ENCODE measurements around the gene DNAJA3.
A peak's percentile ranks its signal among the peaks of the same experiment; 100 is the strongest.

DNAJA3 gene

GRCh38 chr16:4412854-4413253, 12.8 kb upstream of the DNAJA3 start:
- H3K9me3 ChIP-seq (ENCODE audit: insufficient read depth, low read length), result no peaks in the 10 kb centered on the region
- TF ChIP-seq, protein P1, sequence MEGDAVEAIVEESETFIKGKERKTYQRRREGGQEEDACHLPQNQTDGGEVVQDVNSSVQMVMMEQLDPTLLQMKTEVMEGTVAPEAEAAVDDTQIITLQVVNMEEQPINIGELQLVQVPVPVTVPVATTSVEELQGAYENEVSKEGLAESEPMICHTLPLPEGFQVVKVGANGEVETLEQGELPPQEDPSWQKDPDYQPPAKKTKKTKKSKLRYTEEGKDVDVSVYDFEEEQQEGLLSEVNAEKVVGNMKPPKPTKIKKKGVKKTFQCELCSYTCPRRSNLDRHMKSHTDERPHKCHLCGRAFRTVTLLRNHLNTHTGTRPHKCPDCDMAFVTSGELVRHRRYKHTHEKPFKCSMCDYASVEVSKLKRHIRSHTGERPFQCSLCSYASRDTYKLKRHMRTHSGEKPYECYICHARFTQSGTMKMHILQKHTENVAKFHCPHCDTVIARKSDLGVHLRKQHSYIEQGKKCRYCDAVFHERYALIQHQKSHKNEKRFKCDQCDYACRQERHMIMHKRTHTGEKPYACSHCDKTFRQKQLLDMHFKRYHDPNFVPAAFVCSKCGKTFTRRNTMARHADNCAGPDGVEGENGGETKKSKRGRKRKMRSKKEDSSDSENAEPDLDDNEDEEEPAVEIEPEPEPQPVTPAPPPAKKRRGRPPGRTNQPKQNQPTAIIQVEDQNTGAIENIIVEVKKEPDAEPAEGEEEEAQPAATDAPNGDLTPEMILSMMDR (IDR thresholded peaks at IDR 0.05; ENCODE audit: insufficient read depth, low read length, poor library complexity, severe bottlenecking), result no peak
- no peak for TF ChIP-seq EZH2phosphoT487 (conservative IDR thresholded peaks at IDR 0.05; ENCODE audit: low read length)
- no peak overlapping the region for H3K27ac ChIP-seq (ENCODE audit: low read depth, low read length)
- H3K27me3 ChIP-seq (ENCODE audit: low read length), result no peaks in the 10 kb centered on the region
- no peak overlapping the region for H3K4me3 ChIP-seq (ENCODE audit: insufficient read depth, low read length, poor library complexity, severe bottlenecking)
- H3K9me2 ChIP-seq (replicated peaks; ENCODE audit: insufficient read depth, low read length), result no peaks in the 10 kb centered on the region
- H4K20me1 ChIP-seq (ENCODE audit: low read depth, low read length), result peaks cover 5% of the 10 kb centered on the region; the same call in 1 of the 2 replicates
- H3K4me2 ChIP-seq (ENCODE audit: low read depth, low read length, poor library complexity, severe bottlenecking), result no peak overlapping the region
- no peak overlapping the region for H3K9ac ChIP-seq (ENCODE audit: low read length)
- no peak overlapping the region for H2AFZ ChIP-seq (ENCODE audit: low read depth, low read length, severe bottlenecking)
- H3K36me3 ChIP-seq (ENCODE audit: low read length), result no peaks in the 10 kb centered on the region
- H3K79me2 ChIP-seq (ENCODE audit: insufficient read depth, low read length), result peaks cover 34% of the 10 kb centered on the region
- H3F3A ChIP-seq (ENCODE audit: insufficient read depth), result peaks cover 13% of the 10 kb centered on the region; the same call in 1 of the 2 replicates

GRCh38 chr16:4414187-4414917, 11.3 kb upstream of the DNAJA3 start:
- H3K9ac ChIP-seq (ENCODE audit: low read length), result peak overlapping the region; percentile 82

GRCh38 chr16:4415538-4416199, 10.0 kb upstream of the DNAJA3 start:
- H3K36me3 ChIP-seq (ENCODE audit: low read length), result no peaks in the 10 kb centered on the region
- H3K79me2 ChIP-seq (ENCODE audit: insufficient read depth, low read length), result peaks cover 34% of the 10 kb centered on the region
- peaks cover 5% of the 10 kb centered on the region; the same call in 1 of the 2 replicates for H4K20me1 ChIP-seq (ENCODE audit: low read depth, low read length)
- peak overlapping the region; percentile 49 for H2AFZ ChIP-seq (ENCODE audit: low read depth, low read length, severe bottlenecking)
- H3K4me2 ChIP-seq (ENCODE audit: low read depth, low read length, poor library complexity, severe bottlenecking), result peak overlapping the region; percentile 70
- H3K9me3 ChIP-seq (ENCODE audit: insufficient read depth, low read length), result no peaks in the 10 kb centered on the region
- peak overlapping the region; percentile 82 for H3K9ac ChIP-seq (ENCODE audit: low read length)
- H3K27ac ChIP-seq (ENCODE audit: low read depth, low read length), result peak overlapping the region; percentile 68
- H3K27me3 ChIP-seq (ENCODE audit: low read length), result no peaks in the 10 kb centered on the region
- no peaks in the 10 kb centered on the region for H3K9me2 ChIP-seq (replicated peaks; ENCODE audit: insufficient read depth, low read length)
- H3K4me3 ChIP-seq (ENCODE audit: insufficient read depth, low read length, poor library complexity, severe bottlenecking), result peak overlapping the region; percentile 70
- no peak for TF ChIP-seq EZH2phosphoT487 (conservative IDR thresholded peaks at IDR 0.05; ENCODE audit: low read length)
- TF ChIP-seq, protein P1 (IDR thresholded peaks at IDR 0.05; ENCODE audit: insufficient read depth, low read length, poor library complexity, severe bottlenecking), result no peak
- peaks cover 16% of the 10 kb centered on the region; the same call in 1 of the 2 replicates for H3F3A ChIP-seq (ENCODE audit: insufficient read depth)

More at GRCh38 chr16:4414187-4414917, 11.3 kb upstream of the DNAJA3 start:
- peak overlapping the region; percentile 70 for H3K4me3 ChIP-seq (ENCODE audit: insufficient read depth, low read length, poor library complexity, severe bottlenecking)
- peaks cover 34% of the 10 kb centered on the region for H3K79me2 ChIP-seq (ENCODE audit: insufficient read depth, low read length)
- H3K9me3 ChIP-seq (ENCODE audit: insufficient read depth, low read length), result no peaks in the 10 kb centered on the region
- peak overlapping the region; percentile 70 for H3K4me2 ChIP-seq (ENCODE audit: low read depth, low read length, poor library complexity, severe bottlenecking)
- H3K36me3 ChIP-seq (ENCODE audit: low read length), result no peaks in the 10 kb centered on the region
- H3K27me3 ChIP-seq (ENCODE audit: low read length), result no peaks in the 10 kb centered on the region
- H2AFZ ChIP-seq (ENCODE audit: low read depth, low read length, severe bottlenecking), result no peak overlapping the region
- H3K27ac ChIP-seq (ENCODE audit: low read depth, low read length), result peak overlapping the region; percentile 68
- TF ChIP-seq EZH2phosphoT487 (conservative IDR thresholded peaks at IDR 0.05; ENCODE audit: low read length), result no peak
- TF ChIP-seq, protein P1 (IDR thresholded peaks at IDR 0.05; ENCODE audit: insufficient read depth, low read length, poor library complexity, severe bottlenecking), result no peak
- H3F3A ChIP-seq (ENCODE audit: insufficient read depth), result peaks cover 16% of the 10 kb centered on the region; the same call in 1 of the 2 replicates
- no peaks in the 10 kb centered on the region for H3K9me2 ChIP-seq (replicated peaks; ENCODE audit: insufficient read depth, low read length)
- peaks cover 5% of the 10 kb centered on the region; the same call in 1 of the 2 replicates for H4K20me1 ChIP-seq (ENCODE audit: low read depth, low read length)
